H1 (cell line): Measurements from ENCODE around the gene MBNL2. TPM values are rescaled to one million over a fixed set of nuclear protein-coding genes. Genes with fewer than 3 reads are reported as not detected.

ENCODE experiments used
- CTCF ChIA-PET: fragments of 300-600 bp; sonication (Branson Sonifier 250); formaldehyde crosslinking; loops from one replicate; lab custom pipeline; 2021; ENCODE audit not compliant: partially characterized antibody; lab: Charles Lee
- POLR2A ChIA-PET: fragments of 300-600 bp; sonication (Branson Sonifier 250); formaldehyde crosslinking; loops from one replicate; lab custom pipeline; 2021; ENCODE audit warnings: inconsistent platforms; ENCODE audit not compliant: partially characterized antibody; lab: Charles Lee
- DNase-seq, 2 experiments: peaks; one replicate each; pipeline versions ENCODE4 v3.0.0 to v3.0.0-alpha.2; 2010 to 2022; ENCODE audit warnings: low spot score in 2 of 2, low read depth in 1 of 2, mixed read lengths in 1 of 2
- FAIRE-seq: peaks from 2 replicates; lab custom pipeline; 2011; peaks lifted over from hg19 to GRCh38; lab: Jason Lieb, UNC
- H2AFZ ChIP-seq: 2 replicates; pipeline ENCODE4 v1.8.1; 2012; ENCODE audit warnings: low read length, inconsistent platforms
- H2AK5ac ChIP-seq: 2 replicates; pipeline ENCODE4 v1.6.1; 2013; ENCODE audit warnings: low read depth, low read length
- H2BK120ac ChIP-seq: replicated peaks from 2 replicates; pipeline ENCODE3; 2013; ENCODE audit warnings: low read depth, low read length, inconsistent platforms
- H2BK12ac ChIP-seq: 2 replicates; pipeline ENCODE4 v1.6.1; 2013; ENCODE audit warnings: low read depth, low read length
- H2BK15ac ChIP-seq: 2 replicates; pipeline ENCODE4 v1.6.1; 2013; ENCODE audit warnings: low read length
- H2BK20ac ChIP-seq: 2 replicates; pipeline ENCODE4 v1.6.1; 2013; ENCODE audit warnings: low read length
- H2BK5ac ChIP-seq: 2 replicates; pipeline ENCODE4 v1.6.1; 2013; ENCODE audit warnings: low read depth, low read length
- H3K14ac ChIP-seq: 2 replicates; pipeline ENCODE4 v1.6.1; 2013; ENCODE audit warnings: inconsistent platforms; ENCODE audit not compliant: insufficient read length
- H3K18ac ChIP-seq: 2 replicates; pipeline ENCODE4 v1.6.1; 2013; ENCODE audit warnings: low read length; ENCODE audit errors: extremely low read depth
- H3K23ac ChIP-seq: 2 replicates; pipeline ENCODE4 v1.6.1; 2013; ENCODE audit warnings: inconsistent platforms; ENCODE audit not compliant: insufficient read length
- H3K23me2 ChIP-seq: 2 replicates; pipeline ENCODE4 v1.6.1; 2013; ENCODE audit warnings: low read depth, low read length
- H3K27ac ChIP-seq: 2 replicates; pipeline ENCODE4 v1.6.1; 2011; ENCODE audit warnings: low read depth, low read length, inconsistent platforms
- H3K27me3 ChIP-seq, 4 experiments: replicated peaks in 1 of 4; 1 replicate in 1 of 4; 2 replicates in 3 of 4; pipeline versions ENCODE4 v1.6.1 to v1.8.1; 2011 to 2013; ENCODE audit warnings: low read length in 3 of 4, mild to moderate bottlenecking in 3 of 4, inconsistent platforms in 2 of 4, mixed read lengths in 2 of 4, moderate library complexity in 1 of 4; ENCODE audit not compliant: control insufficient read depth in 3 of 4, insufficient read depth in 3 of 4; ENCODE audit errors: extremely low read depth in 1 of 4
- H3K36me3 ChIP-seq, 4 experiments: 2 replicates each; pipeline versions ENCODE4 v1.6.1 to v1.8.1; 2011 to 2013; ENCODE audit warnings: mild to moderate bottlenecking in 4 of 4, low read length in 3 of 4, moderate library complexity in 2 of 4, control low read depth in 1 of 4, inconsistent platforms in 1 of 4; ENCODE audit not compliant: insufficient read depth in 4 of 4, control insufficient read depth in 2 of 4
- H3K4ac ChIP-seq: replicated peaks from 2 replicates; pipeline ENCODE3; 2013; ENCODE audit warnings: low read length, low read depth, mixed read lengths, inconsistent platforms; ENCODE audit not compliant: insufficient read length
- H3K4me1 ChIP-seq, 4 experiments: replicated peaks in 1 of 4; 1 replicate in 1 of 4; 2 replicates in 3 of 4; pipeline versions ENCODE4 v1.6.1 to v1.8.1; 2011 to 2013; ENCODE audit warnings: low read length in 3 of 4, inconsistent platforms in 2 of 4, mixed read lengths in 1 of 4; ENCODE audit not compliant: insufficient read depth in 4 of 4, control insufficient read depth in 3 of 4
- H3K4me2 ChIP-seq, 2 experiments: 2 replicates each; pipeline versions ENCODE4 v1.6.1 to v1.8.1; 2011 to 2013; ENCODE audit warnings: low read depth in 2 of 2, low read length in 2 of 2, control low read depth in 1 of 2, inconsistent platforms in 1 of 2, mild to moderate bottlenecking in 1 of 2; ENCODE audit not compliant: insufficient read depth in 1 of 2
- H3K4me3 ChIP-seq, 4 experiments: fragments of 200-600, 300-600 bp in 1 of 4; sonication (generic), shearing (Covaris generic), sonication (Bioruptor Twin) in 1 of 4; 2 replicates each; pipeline versions ENCODE4 v1.5.1 to v1.8.1; 2011 to 2016; ENCODE audit warnings: low read length in 4 of 4, low read depth in 3 of 4, control low read depth in 2 of 4, inconsistent platforms in 2 of 4, mild to moderate bottlenecking in 2 of 4, mixed read lengths in 1 of 4, moderate library complexity in 1 of 4; ENCODE audit not compliant: insufficient read depth in 2 of 4; ENCODE audit errors: extremely low read depth in 1 of 4
- H3K56ac ChIP-seq: replicated peaks from 2 replicates; pipeline ENCODE3; 2013; ENCODE audit warnings: low read depth, mild to moderate bottlenecking, mixed read lengths, low read length, inconsistent platforms; ENCODE audit not compliant: insufficient read length
- H3K79me1 ChIP-seq: 2 replicates; pipeline ENCODE4 v1.6.1; 2013; ENCODE audit warnings: low read depth, low read length, control low read depth
- H3K79me2 ChIP-seq, 2 experiments: 2 replicates each; pipeline versions ENCODE4 v1.6.1 to v1.8.1; 2012 to 2013; ENCODE audit warnings: low read length in 2 of 2, mild to moderate bottlenecking in 2 of 2, inconsistent platforms in 1 of 2; ENCODE audit not compliant: insufficient read depth in 2 of 2, control insufficient read depth in 1 of 2
- H3K9ac ChIP-seq, 4 experiments: replicated peaks in 1 of 4; 1 replicate in 1 of 4; 2 replicates in 3 of 4; pipeline versions ENCODE4 v1.6.1 to v1.8.1; 2011 to 2013; ENCODE audit warnings: low read depth in 3 of 4, low read length in 3 of 4, control low read depth in 2 of 4, mild to moderate bottlenecking in 2 of 4, moderate library complexity in 2 of 4, inconsistent platforms in 1 of 4; ENCODE audit errors: extremely low read depth in 1 of 4
- H3K9me3 ChIP-seq, 2 experiments: 2 replicates each; pipeline versions ENCODE4 v1.6.1 to v1.8.1; 2012 to 2013; ENCODE audit warnings: mild to moderate bottlenecking in 2 of 2, moderate library complexity in 2 of 2, control low read depth in 1 of 2, inconsistent platforms in 1 of 2, low read depth in 1 of 2, low read length in 1 of 2, mixed read lengths in 1 of 2; ENCODE audit not compliant: insufficient read depth in 2 of 2
- H4K20me1 ChIP-seq, 2 experiments: replicated peaks in 1 of 2; 2 replicates each; pipeline versions ENCODE3 to v1.8.1; 2011 to 2013; ENCODE audit warnings: inconsistent platforms in 2 of 2, low read length in 2 of 2, mild to moderate bottlenecking in 1 of 2; ENCODE audit not compliant: insufficient read depth in 2 of 2, control insufficient read depth in 1 of 2
- H4K5ac ChIP-seq: 2 replicates; pipeline ENCODE4 v1.6.1; 2013; ENCODE audit warnings: low read length, low read depth, mixed read lengths, inconsistent platforms; ENCODE audit not compliant: insufficient read length
- H4K8ac ChIP-seq: 2 replicates; pipeline ENCODE4 v1.8.0; 2013; ENCODE audit warnings: mild to moderate bottlenecking, moderate library complexity, low read length, inconsistent platforms; ENCODE audit not compliant: insufficient read depth; ENCODE audit errors: extremely low read depth
- H4K91ac ChIP-seq: replicated peaks from 2 replicates; pipeline ENCODE3; 2013; ENCODE audit warnings: low read length, mixed read lengths, inconsistent platforms; ENCODE audit not compliant: insufficient read length
- CHD2 ChIP-seq: IDR thresholded peaks from 2 replicates; pipeline ENCODE4 v1.6.1; 2012; ENCODE audit warnings: low read length, improper control_type of control experiment
- CREB1 ChIP-seq: IDR thresholded peaks from 2 replicates; pipeline ENCODE4 v1.6.1; 2012; ENCODE audit warnings: inconsistent platforms
- NANOG ChIP-seq: IDR thresholded peaks from 2 replicates; pipeline ENCODE4 v1.6.1; 2011; ENCODE audit warnings: low read length, low read depth, mild to moderate bottlenecking, inconsistent platforms; ENCODE audit not compliant: insufficient read depth, poor library complexity, severe bottlenecking
- RAD21 ChIP-seq, 2 experiments: IDR thresholded peaks in 1 of 2; conservative IDR thresholded peaks in 1 of 2; 2 replicates each; pipeline ENCODE4 v1.6.1; 2011; ENCODE audit warnings: low read depth in 2 of 2, low read length in 2 of 2, improper control_type of control experiment in 1 of 2, inconsistent platforms in 1 of 2, mild to moderate bottlenecking in 1 of 2, moderate library complexity in 1 of 2
- SIN3A ChIP-seq, 2 experiments: IDR thresholded peaks in 1 of 2; conservative IDR thresholded peaks in 1 of 2; 2 replicates each; pipeline ENCODE4 v1.6.1; 2011 to 2012; ENCODE audit warnings: low read length in 2 of 2, improper control_type of control experiment in 1 of 2, low read depth in 1 of 2, mild to moderate bottlenecking in 1 of 2
- SUZ12 ChIP-seq: fragments of 200-600 bp; sonication (generic); IDR thresholded peaks from 2 replicates; pipeline ENCODE4 v1.6.1; 2012; ENCODE audit warnings: mild to moderate bottlenecking, inconsistent platforms, low read length, moderate library complexity, mixed read lengths
- WGBS, 2 experiments: shearing (Covaris generic) in 1 of 2; methylation state at CpG; one replicate each; pipeline versions ENCODE4 v1.1.6 to v1.1.7; 2013 to 2015; ENCODE audit warnings: low lambda C conversion rate in 2 of 2, mixed read lengths in 2 of 2, inconsistent platforms in 1 of 2, low coverage in 1 of 2, missing lambda C conversion rate in 1 of 2; ENCODE audit not compliant: insufficient replicate concordance in 2 of 2, insufficient coverage in 1 of 2, insufficient read length in 1 of 2; ENCODE audit errors: extremely low coverage in 1 of 2, missing lambda C conversion rate in 1 of 2; 5-methylcytosine and 5-hydroxymethylcytosine counted together
- polyA plus RNA-seq, 7 experiments: library from polyadenylated mRNA; depleted of rRNA in 3 of 7; stranded (reverse) in 5 of 7; unstranded in 2 of 7; fragments of >200 nt in 5 of 7; fragments of 200-250 nt in 2 of 7; gene quantifications; 1 replicate in 5 of 7; 2 replicates in 1 of 7; 4 replicates in 1 of 7; pipeline versions ENCODE4 v1.2.1 to v1.2.3, GENCODE V29; 2011 to 2013; ENCODE audit warnings: missing spikeins in 2 of 7, mixed read lengths in 2 of 7
- total RNA-seq: library from RNA; stranded (reverse); fragmentation: NEBNext Ultra II Directional; extraction: Animal tissue kit (Norgen Biotek cat#: 25700); gene quantifications from 2 replicates; pipeline ENCODE4 v1.2.1, GENCODE V29; 2021
- TF ChIP-seq, protein P1 (sequence below), 3 experiments: IDR thresholded peaks; 1 replicate in 2 of 3; 2 replicates in 1 of 3; pipeline versions ENCODE4 v1.5.1 to v1.6.1; 2011; ENCODE audit warnings: low read length in 3 of 3, mild to moderate bottlenecking in 3 of 3, inconsistent platforms in 2 of 3, low read depth in 1 of 3, moderate library complexity in 1 of 3; ENCODE audit not compliant: insufficient read depth in 1 of 3; ENCODE audit errors: control extremely low read depth in 1 of 3

The MBNL2 gene
- total and polyA plus RNA-seq, 2 of the 8 experiments (the other 6 are each of a cell fraction or from before 2014, with no cell fraction given): 1.0 to 2.6 TPM

DNA sequence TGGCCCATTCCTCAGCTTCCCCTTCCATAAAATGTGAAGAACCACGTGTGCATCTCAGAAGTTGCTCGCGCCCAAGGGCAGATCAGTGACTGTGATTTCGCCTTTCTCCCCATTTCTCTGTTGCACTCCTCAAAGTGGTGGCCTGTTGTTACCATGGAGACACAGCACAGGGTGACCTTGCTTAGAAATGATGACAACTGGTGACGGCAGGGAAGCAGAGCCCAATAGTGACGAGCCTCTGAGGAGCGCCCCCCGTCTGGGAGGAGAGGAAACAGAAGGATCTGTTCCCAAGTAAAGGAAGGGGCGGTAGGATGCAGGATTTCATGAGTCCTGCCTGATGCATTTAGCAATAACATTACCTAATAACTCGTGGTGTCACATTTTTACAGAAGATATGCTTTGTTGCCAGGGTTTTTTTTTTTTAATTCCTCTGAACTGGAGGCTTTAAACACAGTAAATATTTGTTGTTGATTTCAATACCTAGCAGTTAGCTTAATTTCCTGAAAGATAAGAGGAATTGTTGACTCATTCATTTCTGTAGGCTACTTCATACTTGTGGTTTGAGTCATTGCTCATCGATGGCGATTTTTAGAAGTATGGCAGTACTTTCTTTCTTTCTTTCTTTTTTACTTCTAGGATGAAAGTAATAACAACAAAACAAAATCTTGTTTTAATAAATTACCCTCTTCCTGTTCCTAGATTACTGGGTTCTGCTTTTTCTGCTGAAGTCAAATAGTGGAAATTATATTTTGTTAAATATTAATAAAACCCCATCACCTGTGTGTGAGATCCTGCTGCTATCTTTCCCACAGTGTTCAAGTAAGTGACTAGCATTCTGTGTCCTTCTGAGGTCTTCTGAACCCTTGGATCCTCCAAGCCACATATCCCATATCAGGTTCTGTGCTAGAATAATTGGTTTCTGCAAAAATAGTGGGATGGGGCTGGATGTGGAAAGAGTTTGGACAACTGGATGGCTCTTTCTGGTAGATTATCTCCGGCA lies 36.0 kb downstream of the MBNL2 start:
- Histone ChIP-seq H3K56ac (no peak overlapping the region), H3K27ac (no peak overlapping the region)
- POLR2A ChIA-PET: no interaction called here
- TF ChIP-seq RAD21 (IDR thresholded peaks at IDR 0.05 in 1 of 2, conservative IDR thresholded peaks at IDR 0.05 in 1 of 2; ENCODE audit: low read depth in 2 of 2, low read length in 2 of 2) (peak in 1 of 2 experiments; percentile 23; a peak in 1 of 4 replicates), SUZ12 (no peak), CHD2 (no peak), CREB1 (peak; percentile 86), NANOG (no peak), SIN3A (conservative IDR thresholded peaks at IDR 0.05 in 1 of 2, IDR thresholded peaks at IDR 0.05 in 1 of 2; ENCODE audit: low read depth in 1 of 2, low read length in 2 of 2) (no peak)
- TF ChIP-seq, protein P1, sequence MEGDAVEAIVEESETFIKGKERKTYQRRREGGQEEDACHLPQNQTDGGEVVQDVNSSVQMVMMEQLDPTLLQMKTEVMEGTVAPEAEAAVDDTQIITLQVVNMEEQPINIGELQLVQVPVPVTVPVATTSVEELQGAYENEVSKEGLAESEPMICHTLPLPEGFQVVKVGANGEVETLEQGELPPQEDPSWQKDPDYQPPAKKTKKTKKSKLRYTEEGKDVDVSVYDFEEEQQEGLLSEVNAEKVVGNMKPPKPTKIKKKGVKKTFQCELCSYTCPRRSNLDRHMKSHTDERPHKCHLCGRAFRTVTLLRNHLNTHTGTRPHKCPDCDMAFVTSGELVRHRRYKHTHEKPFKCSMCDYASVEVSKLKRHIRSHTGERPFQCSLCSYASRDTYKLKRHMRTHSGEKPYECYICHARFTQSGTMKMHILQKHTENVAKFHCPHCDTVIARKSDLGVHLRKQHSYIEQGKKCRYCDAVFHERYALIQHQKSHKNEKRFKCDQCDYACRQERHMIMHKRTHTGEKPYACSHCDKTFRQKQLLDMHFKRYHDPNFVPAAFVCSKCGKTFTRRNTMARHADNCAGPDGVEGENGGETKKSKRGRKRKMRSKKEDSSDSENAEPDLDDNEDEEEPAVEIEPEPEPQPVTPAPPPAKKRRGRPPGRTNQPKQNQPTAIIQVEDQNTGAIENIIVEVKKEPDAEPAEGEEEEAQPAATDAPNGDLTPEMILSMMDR (IDR thresholded peaks at IDR 0.05; ENCODE audit: control extremely low read depth in 1 of 3, insufficient read depth in 1 of 3, low read depth in 1 of 3, low read length in 3 of 3): peak in 2 of 3 experiments; percentile 13 to 47; a peak in 2 of 4 replicates

More for the DNA sequence above, 36.0 kb downstream of the MBNL2 start:
- no peak for FAIRE-seq
- H2BK15ac ChIP-seq: no peak overlapping the region
- no peak overlapping the region; the same call in 1 of the 2 replicates for H2AK5ac ChIP-seq
- no peaks in the 10 kb centered on the region for H4K20me1 ChIP-seq
- H4K5ac ChIP-seq: no peak overlapping the region
- H3K9me3 ChIP-seq: no peaks in the 10 kb centered on the region
- 0 out of 2 replicates have a peak overlapping the region, but pooled peaks have one; percentile 3 for H2AFZ ChIP-seq
- H2BK12ac ChIP-seq: no peak overlapping the region
- CTCF ChIA-PET: interaction anchor here (0.8 to 4.1 kb wide), 7 partner anchors 9 to 146 kb away, joined by 3 to 25 read pairs (median 3); no protein-coding TSS in a partner anchor
- WGBS, 2 experiments: 68% methylated on average over 13 of the region's 13 CpGs; no CpG with 5 or more reads in 1 of the 2 experiments
- DNase-seq: no peak
- H4K91ac ChIP-seq: no peak overlapping the region
- peaks cover 3 to 13% (median 10%) of the 10 kb centered on the region in 4 experiments; a peak in 5 of 7 replicates for H3K4me1 ChIP-seq
- H3K79me1 ChIP-seq: no peaks in the 10 kb centered on the region
- no peaks in the 10 kb centered on the region for H3K36me3 ChIP-seq
- peak overlapping the region in 1 of 2 experiments; percentile 20; a peak in 1 of 4 replicates for H3K4me2 ChIP-seq
- H3K23me2 ChIP-seq: no peaks in the 10 kb centered on the region
- H3K79me2 ChIP-seq: no peaks in the 10 kb centered on the region
- H3K18ac ChIP-seq: no peak overlapping the region
- H3K14ac ChIP-seq: no peak overlapping the region
- no peak overlapping the region for H4K8ac ChIP-seq
- no peak overlapping the region for H2BK120ac ChIP-seq
- H3K4me3 ChIP-seq: no peak overlapping the region
- H2BK5ac ChIP-seq: no peak overlapping the region
- no peak overlapping the region for H3K4ac ChIP-seq
- no peaks in the 10 kb centered on the region for H3K27me3 ChIP-seq
- H3K23ac ChIP-seq: no peak overlapping the region
- no peak overlapping the region for H3K9ac ChIP-seq
- no peak overlapping the region for H2BK20ac ChIP-seq
